ENCODE results near the gene EVA1A. TPM values are rescaled to one million over a fixed set of nuclear protein-coding genes. Genes with fewer than 3 reads are reported as not detected.

EVA1A gene
- total RNA-seq, 3 donors from 2014 or later (not counting 1 experiment from before 2014, with no cell fraction given) = not detected

- Histone ChIP-seq H3K27me3 (ENCODE audit: control insufficient read depth, insufficient read depth, low read length) (no peaks in the 10 kb centered on the region), H3K36me3 (ENCODE audit: control insufficient read depth, insufficient read depth, low read length) (no peaks in the 10 kb centered on the region), H3K4me3 (ENCODE audit: low read length) (no peak overlapping the region), H3K9me3 (ENCODE audit: control insufficient read depth, insufficient read depth, low read length) (no peaks in the 10 kb centered on the region), H3K4me1 (ENCODE audit: control insufficient read depth, insufficient read depth, low read length) (no peaks in the 10 kb centered on the region), H3K27ac (ENCODE audit: low read length) (no peak overlapping the region)
- H3K4me1 Mint-ChIP-seq = no peaks in the 10 kb centered on the region
- H3K9me3 Mint-ChIP-seq = no peaks in the 10 kb centered on the region
- peaks cover 7 to 9% of the 10 kb centered on the region in 2 donors for H3K27me3 Mint-ChIP-seq (ENCODE audit: low read depth in 2 of 2)
- TF ChIP-seq CTCF (IDR thresholded peaks at IDR 0.05) = no peak
- no peak for ATAC-seq
- no peak for DNase-seq
- no peak overlapping the region for H3K27ac Mint-ChIP-seq
- intact Hi-C loops (cut with micrococcal nuclease) = no loop called here
- WGBS (ENCODE audit: insufficient coverage) = no CpG with 5 or more reads among the region's 1 CpG
- H3K36me3 Mint-ChIP-seq = no peaks in the 10 kb centered on the region
- no peak overlapping the region for H3K4me3 Mint-ChIP-seq
Measured at GRCh38 chr2:75595541-75596395, 35.0 kb upstream of the EVA1A start.

GRCh38 chr2:75594596-75594995 is 33.9 kb upstream of the EVA1A start:
- intact Hi-C loops (cut with micrococcal nuclease) = no loop called here
- Histone ChIP-seq H3K4me3 (ENCODE audit: low read length) (no peak overlapping the region), H3K36me3 (ENCODE audit: control insufficient read depth, insufficient read depth, low read length) (no peaks in the 10 kb centered on the region), H3K9me3 (ENCODE audit: control insufficient read depth, insufficient read depth, low read length) (no peaks in the 10 kb centered on the region), H3K27me3 (ENCODE audit: control insufficient read depth, insufficient read depth, low read length) (no peaks in the 10 kb centered on the region), H3K4me1 (ENCODE audit: control insufficient read depth, insufficient read depth, low read length) (no peaks in the 10 kb centered on the region), H3K27ac (ENCODE audit: low read length) (no peak overlapping the region)
- WGBS (ENCODE audit: insufficient coverage) = 57% methylated on average over 1 of the region's 3 CpGs
- Mint-ChIP-seq H3K27me3 (ENCODE audit: low read depth in 2 of 2) (peaks cover 7 to 9% of the 10 kb centered on the region in 2 donors), H3K27ac (no peak overlapping the region), H3K4me3 (no peak overlapping the region), H3K4me1 (no peaks in the 10 kb centered on the region), H3K36me3 (no peaks in the 10 kb centered on the region), H3K9me3 (no peaks in the 10 kb centered on the region)
- ATAC-seq (no peak), DNase-seq (no peak)
- no peak for TF ChIP-seq CTCF (IDR thresholded peaks at IDR 0.05)

GRCh38 chr2:75592888-75593287 is 32.1 kb upstream of the EVA1A start:
- intact Hi-C loops (cut with micrococcal nuclease) = no loop called here
- Mint-ChIP-seq H3K36me3 (no peaks in the 10 kb centered on the region), H3K4me3 (no peak overlapping the region), H3K27me3 (ENCODE audit: low read depth in 2 of 2) (peaks cover 9 to 12% of the 10 kb centered on the region in 2 donors), H3K27ac (no peak overlapping the region), H3K9me3 (no peaks in the 10 kb centered on the region), H3K4me1 (no peaks in the 10 kb centered on the region)
- H3K36me3 ChIP-seq (ENCODE audit: control insufficient read depth, insufficient read depth, low read length) = no peaks in the 10 kb centered on the region
- WGBS (ENCODE audit: insufficient coverage) = 91% methylated on average over 4 of the region's 5 CpGs
- H3K27ac ChIP-seq (ENCODE audit: low read length) = no peak overlapping the region
- H3K9me3 ChIP-seq (ENCODE audit: control insufficient read depth, insufficient read depth, low read length) = no peaks in the 10 kb centered on the region
- TF ChIP-seq CTCF (IDR thresholded peaks at IDR 0.05) = no peak
- H3K27me3 ChIP-seq (ENCODE audit: control insufficient read depth, insufficient read depth, low read length) = no peaks in the 10 kb centered on the region
- H3K4me3 ChIP-seq (ENCODE audit: low read length) = no peak overlapping the region
- no peak for DNase-seq
- H3K4me1 ChIP-seq (ENCODE audit: control insufficient read depth, insufficient read depth, low read length) = no peaks in the 10 kb centered on the region
- ATAC-seq = no peak
